ENCODE measurements around the gene SYNGR2. TPM values are rescaled to one million over a fixed set of nuclear protein-coding genes. Genes with fewer than 3 reads are reported as not detected.

The SYNGR2 gene
- total RNA-seq, 6 donors from 2014 or later: 110 to 265 (median 179) TPM

DNA sequence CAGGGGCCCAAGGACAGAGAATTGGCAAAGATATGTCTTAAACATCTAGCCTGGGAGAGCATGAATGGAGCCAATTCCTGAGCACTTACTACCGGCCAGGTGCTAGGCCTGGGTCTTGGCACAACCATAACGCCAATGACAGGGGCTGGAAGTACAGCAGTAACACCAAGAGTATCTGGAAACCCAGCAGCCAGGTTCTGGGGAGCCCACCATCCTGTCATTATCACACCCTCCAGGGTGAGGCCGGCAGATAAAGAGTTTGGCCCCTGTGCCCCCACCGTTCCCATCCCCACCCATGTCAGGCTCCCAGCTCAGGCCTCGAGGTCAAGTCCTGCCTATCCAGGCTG lies 38.3 kb upstream of the SYNGR2 start:
- DNase-seq (no peak), ATAC-seq (ENCODE audit: low FRiP score in 2 of 2) (no peak)
- WGBS, 2 donors: 23 to 51% methylated on average over 4 to 5 of the region's 5 CpGs
- TF ChIP-seq POLR2A (IDR thresholded peaks at IDR 0.05) (no peak), POLR2AphosphoS5 (IDR thresholded peaks at IDR 0.05) (no peak), EP300 (IDR thresholded peaks at IDR 0.05) (no peak)
- TF ChIP-seq, protein P1, sequence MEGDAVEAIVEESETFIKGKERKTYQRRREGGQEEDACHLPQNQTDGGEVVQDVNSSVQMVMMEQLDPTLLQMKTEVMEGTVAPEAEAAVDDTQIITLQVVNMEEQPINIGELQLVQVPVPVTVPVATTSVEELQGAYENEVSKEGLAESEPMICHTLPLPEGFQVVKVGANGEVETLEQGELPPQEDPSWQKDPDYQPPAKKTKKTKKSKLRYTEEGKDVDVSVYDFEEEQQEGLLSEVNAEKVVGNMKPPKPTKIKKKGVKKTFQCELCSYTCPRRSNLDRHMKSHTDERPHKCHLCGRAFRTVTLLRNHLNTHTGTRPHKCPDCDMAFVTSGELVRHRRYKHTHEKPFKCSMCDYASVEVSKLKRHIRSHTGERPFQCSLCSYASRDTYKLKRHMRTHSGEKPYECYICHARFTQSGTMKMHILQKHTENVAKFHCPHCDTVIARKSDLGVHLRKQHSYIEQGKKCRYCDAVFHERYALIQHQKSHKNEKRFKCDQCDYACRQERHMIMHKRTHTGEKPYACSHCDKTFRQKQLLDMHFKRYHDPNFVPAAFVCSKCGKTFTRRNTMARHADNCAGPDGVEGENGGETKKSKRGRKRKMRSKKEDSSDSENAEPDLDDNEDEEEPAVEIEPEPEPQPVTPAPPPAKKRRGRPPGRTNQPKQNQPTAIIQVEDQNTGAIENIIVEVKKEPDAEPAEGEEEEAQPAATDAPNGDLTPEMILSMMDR (IDR thresholded peaks at IDR 0.05): no peak
- H3K27ac ChIP-seq: peak overlapping the region; percentile 88 to 96 (median 90)
- H3K4me1 ChIP-seq: peaks cover 65 to 86% (median 81%) of the 10 kb centered on the region in 4 donors
- peak overlapping the region in 2 of 4 donors; percentile 6 to 51 for H3K4me3 ChIP-seq
- peaks cover 2 to 13% (median 8%) of the 10 kb centered on the region in 4 donors for H3K36me3 ChIP-seq
- no peaks in the 10 kb centered on the region for H3K27me3 ChIP-seq
- no peaks in the 10 kb centered on the region for H3K9me3 ChIP-seq

DNA sequence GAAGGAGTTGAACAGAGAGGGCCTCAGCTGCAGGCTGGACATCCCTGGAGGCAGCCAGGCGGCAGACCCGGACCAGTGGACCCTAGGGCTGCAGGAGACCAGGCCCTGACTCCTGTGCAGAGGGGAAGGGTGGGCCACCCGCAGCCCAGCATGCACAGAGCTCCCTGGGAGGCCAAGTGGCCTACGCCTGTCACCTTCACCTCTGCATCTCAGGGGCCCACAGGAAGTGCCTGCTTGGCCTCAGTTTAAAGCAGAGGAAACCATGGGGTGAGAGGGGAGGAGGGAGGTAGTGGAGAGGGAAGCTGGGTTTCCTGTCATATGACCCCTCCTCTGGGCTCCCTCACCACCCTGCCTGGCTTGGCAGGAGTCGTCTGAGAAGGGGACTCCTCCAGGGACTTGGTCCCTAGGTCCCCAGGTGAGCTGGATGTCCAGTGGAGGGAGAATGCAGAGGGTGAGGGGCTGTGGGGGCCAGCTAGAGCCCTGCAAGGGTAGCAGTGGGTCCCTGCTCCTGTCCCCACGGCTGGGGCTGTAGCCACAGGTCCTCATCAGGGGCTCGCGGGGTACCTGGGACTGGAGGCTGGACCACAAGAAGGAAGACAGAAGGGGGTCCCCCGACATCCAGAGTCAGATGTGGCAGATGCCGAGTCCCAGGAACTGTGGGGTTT lies 37.8 kb upstream of the SYNGR2 start, which contains the start of gene TMC8:
TSS of gene TMC8 (plus strand) at position 335 of the 665 bp plus-strand sequence. CDS start 818 bp downstream, outside the sequence.
- ATAC-seq (ENCODE audit: low FRiP score in 2 of 2): peak; percentile 2 to 40
- peak; percentile 73 to 75 for DNase-seq
- H3K9me3 ChIP-seq: no peaks in the 10 kb centered on the region
- H3K4me3 ChIP-seq: peak within 1 kb of the TSS in 3 of 4 donors; percentile 47 to 53 (median 51)
- peak in 1 of 2 donors; percentile 76 for TF ChIP-seq POLR2AphosphoS5 (IDR thresholded peaks at IDR 0.05)
- no peak for TF ChIP-seq EP300 (IDR thresholded peaks at IDR 0.05)
- TF ChIP-seq, protein P1 (IDR thresholded peaks at IDR 0.05): no peak
- TF ChIP-seq POLR2A (IDR thresholded peaks at IDR 0.05): peak in 1 of 4 donors; percentile 59
- peaks cover 0 to 9% (median 3%) of the 10 kb centered on the region in 4 donors for H3K36me3 ChIP-seq
- peak within 1 kb of the TSS; percentile 88 to 96 (median 90) for H3K27ac ChIP-seq
- 36 to 50% methylated on average over 2 to 10 of the region's 10 CpGs for WGBS, 2 donors
- peaks cover 62 to 81% (median 76%) of the 10 kb centered on the region in 4 donors for H3K4me1 ChIP-seq
- no peaks in the 10 kb centered on the region for H3K27me3 ChIP-seq

DNA sequence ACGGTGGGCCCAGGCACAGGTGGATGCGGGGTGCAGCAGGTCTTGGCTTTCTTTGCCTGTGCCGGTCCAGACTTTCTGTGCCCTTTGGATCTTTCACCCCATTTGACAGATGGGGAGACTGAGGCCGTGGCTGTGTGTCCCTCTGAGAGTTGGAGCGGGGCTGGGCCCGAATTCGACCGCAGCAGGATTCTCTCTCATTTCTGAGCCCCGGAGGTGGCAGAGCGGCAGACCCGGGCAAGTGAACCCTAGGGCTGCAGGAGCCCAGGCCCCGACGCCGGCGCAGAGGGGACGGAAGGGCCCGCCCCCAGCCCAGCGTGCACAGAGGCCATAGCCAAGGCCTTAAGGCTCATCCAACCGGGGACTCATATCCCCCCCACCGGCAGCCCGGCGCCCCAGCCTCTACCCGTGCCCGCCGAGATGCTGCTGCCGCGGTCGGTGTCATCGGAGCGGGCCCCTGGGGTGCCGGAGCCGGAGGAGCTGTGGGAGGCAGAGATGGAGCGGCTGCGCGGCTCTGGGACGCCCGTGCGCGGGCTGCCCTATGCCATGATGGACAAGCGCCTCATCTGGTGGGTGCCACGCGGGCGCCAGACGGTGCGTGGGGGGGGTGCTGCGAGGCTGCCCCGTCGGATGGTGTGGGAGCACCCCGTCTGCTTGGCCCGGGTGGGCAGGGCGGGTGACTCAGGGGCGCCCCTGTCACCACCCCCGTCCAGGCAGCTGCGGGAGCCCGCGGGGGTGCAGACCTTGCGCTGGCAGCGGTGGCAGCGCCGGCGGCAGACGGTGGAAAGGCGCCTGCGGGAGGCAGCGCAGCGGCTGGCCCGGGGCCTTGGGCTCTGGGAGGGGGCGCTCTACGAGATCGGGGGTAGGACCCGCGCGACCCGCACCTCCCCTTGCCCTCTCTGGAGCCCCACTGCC lies 37.0 kb upstream of the SYNGR2 start:
- TF ChIP-seq POLR2AphosphoS5 (IDR thresholded peaks at IDR 0.05) (no peak), EP300 (IDR thresholded peaks at IDR 0.05) (no peak), POLR2A (IDR thresholded peaks at IDR 0.05) (no peak)
- TF ChIP-seq, protein P1 (IDR thresholded peaks at IDR 0.05): no peak
- WGBS, 2 donors: 46 to 74% methylated on average over 10 to 51 of the region's 74 CpGs
- Histone ChIP-seq H3K27me3 (no peaks in the 10 kb centered on the region), H3K27ac (peak overlapping the region; percentile 88 to 96 (median 90)), H3K4me1 (peaks cover 54 to 73% (median 67%) of the 10 kb centered on the region in 4 donors), H3K4me3 (peak overlapping the region; percentile 8 to 53 (median 49)), H3K9me3 (no peaks in the 10 kb centered on the region), H3K36me3 (peaks cover 0 to under 1% (median 0%) of the 10 kb centered on the region in 4 donors)
- DNase-seq (peak; percentile 34 to 89), ATAC-seq (ENCODE audit: low FRiP score in 2 of 2) (no peak)

DNA sequence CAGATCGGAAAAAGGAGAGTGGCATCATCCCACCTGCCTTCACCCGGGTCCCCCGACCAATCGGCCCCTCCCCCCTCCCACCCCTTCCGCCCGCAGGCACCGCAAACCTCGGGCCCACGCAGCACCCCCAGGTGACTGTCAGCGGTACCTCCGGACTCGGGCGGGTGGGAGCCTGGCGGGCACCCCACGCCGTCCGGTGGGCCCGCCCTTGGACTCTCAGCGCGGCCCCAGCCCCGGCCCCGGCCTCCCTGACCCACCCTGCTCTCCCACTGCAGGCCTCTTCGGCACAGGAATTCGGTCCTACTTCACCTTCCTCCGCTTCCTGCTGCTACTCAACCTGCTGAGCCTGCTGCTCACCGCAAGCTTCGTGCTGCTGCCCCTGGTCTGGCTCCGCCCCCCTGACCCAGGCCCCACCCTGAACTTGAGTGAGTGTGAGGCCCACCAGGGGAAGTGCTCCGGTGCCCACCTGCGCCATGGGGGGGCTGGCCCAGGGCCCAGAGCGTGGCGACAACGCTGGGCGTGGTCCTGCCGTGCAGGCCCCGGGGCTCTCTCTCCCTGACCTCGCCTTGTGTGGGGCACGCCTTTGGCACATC lies 36.2 kb upstream of the SYNGR2 start:
- H3K27ac ChIP-seq: peak overlapping the region; percentile 63 to 96 (median 90)
- H3K36me3 ChIP-seq: no peaks in the 10 kb centered on the region
- WGBS, 2 donors: 21 to 44% methylated on average over 7 to 35 of the region's 38 CpGs
- peak overlapping the region in 3 of 4 donors; percentile 47 to 53 (median 51) for H3K4me3 ChIP-seq
- peak in 1 of 2 donors; percentile 27 for ATAC-seq (ENCODE audit: low FRiP score in 2 of 2)
- H3K9me3 ChIP-seq: no peaks in the 10 kb centered on the region
- peaks cover 46 to 67% (median 60%) of the 10 kb centered on the region in 4 donors for H3K4me1 ChIP-seq
- TF ChIP-seq POLR2AphosphoS5 (IDR thresholded peaks at IDR 0.05) (peak in 1 of 2 donors; percentile 62), POLR2A (IDR thresholded peaks at IDR 0.05) (peak in 1 of 4 donors; percentile 59), EP300 (IDR thresholded peaks at IDR 0.05) (no peak)
- TF ChIP-seq, protein P1 (IDR thresholded peaks at IDR 0.05): no peak
- H3K27me3 ChIP-seq: no peaks in the 10 kb centered on the region
- DNase-seq: peak; percentile 88 to 90

Data from upper lobe of left lung (tissue), 6 donors.